IPS-20b (cell line): ENCODE measurements around the gene SUGCT.
"Not testable (repeated sequence)": the region's sequence is repeated elsewhere in the genome, so short reads cannot be mapped to it uniquely, and the experiment has no call there.

Experiments
- H3K27ac ChIP-seq: one replicate; pipeline ENCODE4 v1.5.1; 2013; ENCODE audit warnings: low read length
- H3K27me3 ChIP-seq: 2 replicates; pipeline ENCODE4 v1.6.1; 2013; ENCODE audit warnings: mild to moderate bottlenecking, low read length, inconsistent platforms; ENCODE audit not compliant: insufficient read depth
- H3K36me3 ChIP-seq: 2 replicates; pipeline ENCODE4 v1.6.1; 2013; ENCODE audit warnings: low read depth, mild to moderate bottlenecking, inconsistent platforms, low read length, moderate library complexity; ENCODE audit not compliant: insufficient read depth
- H3K4me1 ChIP-seq: 2 replicates; pipeline ENCODE4 v1.6.1; 2013; ENCODE audit warnings: mild to moderate bottlenecking, control low read depth, inconsistent platforms, low read length, moderate library complexity; ENCODE audit not compliant: insufficient read depth
- H3K4me3 ChIP-seq: 2 replicates; pipeline ENCODE4 v1.5.1; 2013; ENCODE audit warnings: mild to moderate bottlenecking, low read length, inconsistent platforms
- H3K9ac ChIP-seq: 2 replicates; pipeline ENCODE4 v1.6.1; 2013; ENCODE audit warnings: low read depth, mild to moderate bottlenecking, inconsistent platforms, low read length, moderate library complexity
- H3K9me3 ChIP-seq: 2 replicates; pipeline ENCODE4 v1.6.1; 2013; ENCODE audit warnings: mild to moderate bottlenecking, low read depth, low read length, inconsistent platforms; ENCODE audit not compliant: insufficient read depth

Gene SUGCT

GRCh38 chr7:40145596-40146130, 10.9 kb downstream of the SUGCT start:
- not testable (repeated sequence) for H3K4me3 ChIP-seq, H3K4me1 ChIP-seq, H3K27ac ChIP-seq, H3K36me3 ChIP-seq, H3K9ac ChIP-seq, H3K27me3 ChIP-seq
- H3K9me3 ChIP-seq = peaks cover 14% of the 10 kb centered on the region; the same call in 1 of the 2 replicates

GRCh38 chr7:40147371-40148246, 12.8 kb downstream of the SUGCT start:
- Histone ChIP-seq H3K4me3 (no peak overlapping the region), H3K9me3 (peaks cover 14% of the 10 kb centered on the region; the same call in 1 of the 2 replicates), H3K27ac (no peak overlapping the region), H3K36me3 (no peaks in the 10 kb centered on the region), H3K9ac (no peak overlapping the region), H3K4me1 (peaks cover 6% of the 10 kb centered on the region), H3K27me3 (no peaks in the 10 kb centered on the region)

GRCh38 chr7:40148247-40148580, 13.4 kb downstream of the SUGCT start:
- H3K9ac ChIP-seq = not testable (repeated sequence)

GRCh38 chr7:40148671-40149070, 13.9 kb downstream of the SUGCT start:
- Histone ChIP-seq H3K27ac (no peak overlapping the region), H3K27me3 (no peaks in the 10 kb centered on the region), H3K4me1 (peaks cover 6% of the 10 kb centered on the region)

More at GRCh38 chr7:40148247-40148580, 13.4 kb downstream of the SUGCT start:
- peaks cover 14% of the 10 kb centered on the region; the same call in 1 of the 2 replicates for H3K9me3 ChIP-seq
- not testable (repeated sequence) for H3K27ac ChIP-seq, H3K27me3 ChIP-seq, H3K4me3 ChIP-seq, H3K36me3 ChIP-seq, H3K4me1 ChIP-seq

GRCh38 chr7:40151504-40151903, 16.7 kb downstream of the SUGCT start:
- Histone ChIP-seq H3K9me3 (peaks cover 10% of the 10 kb centered on the region; the same call in 1 of the 2 replicates), H3K27ac (no peak overlapping the region), H3K27me3 (no peaks in the 10 kb centered on the region), H3K4me3 (no peak overlapping the region), H3K4me1 (peaks cover 6% of the 10 kb centered on the region), H3K9ac (no peak overlapping the region), H3K36me3 (no peaks in the 10 kb centered on the region)

More at GRCh38 chr7:40148671-40149070, 13.9 kb downstream of the SUGCT start:
- no peaks in the 10 kb centered on the region for H3K36me3 ChIP-seq
- H3K9me3 ChIP-seq = peaks cover 14% of the 10 kb centered on the region; the same call in 1 of the 2 replicates
- H3K9ac ChIP-seq = no peak overlapping the region
- H3K4me3 ChIP-seq = peak overlapping the region; percentile 42; the same call in 1 of the 2 replicates

- Histone ChIP-seq H3K4me3 (no peak overlapping the region), H3K4me1 (no peaks in the 10 kb centered on the region), H3K27ac (no peak overlapping the region), H3K27me3 (no peaks in the 10 kb centered on the region), H3K9ac (no peak overlapping the region), H3K9me3 (no peaks in the 10 kb centered on the region), H3K36me3 (no peaks in the 10 kb centered on the region)
These were observed 22.2 kb downstream of the SUGCT start for GRCh38 chr7:40156988-40157387.

GRCh38 chr7:40162516-40162915, 27.7 kb downstream of the SUGCT start:
- Histone ChIP-seq H3K4me3 (no peak overlapping the region), H3K27ac (no peak overlapping the region), H3K9me3 (no peaks in the 10 kb centered on the region), H3K36me3 (no peaks in the 10 kb centered on the region), H3K27me3 (no peaks in the 10 kb centered on the region), H3K9ac (no peak overlapping the region), H3K4me1 (no peaks in the 10 kb centered on the region)

GRCh38 chr7:40165216-40165615, 30.4 kb downstream of the SUGCT start:
- Histone ChIP-seq H3K27me3 (no peaks in the 10 kb centered on the region), H3K36me3 (no peaks in the 10 kb centered on the region), H3K4me1 (no peaks in the 10 kb centered on the region), H3K4me3 (no peak overlapping the region), H3K9me3 (no peaks in the 10 kb centered on the region), H3K9ac (no peak overlapping the region), H3K27ac (no peak overlapping the region)

- Histone ChIP-seq H3K4me3 (no peak overlapping the region), H3K9ac (no peak overlapping the region), H3K27ac (no peak overlapping the region), H3K4me1 (peaks cover 4% of the 10 kb centered on the region; the same call in 1 of the 2 replicates), H3K9me3 (no peaks in the 10 kb centered on the region), H3K27me3 (no peaks in the 10 kb centered on the region), H3K36me3 (no peaks in the 10 kb centered on the region)
These were observed 32.5 kb downstream of the SUGCT start for GRCh38 chr7:40167291-40167690.

- not testable (repeated sequence) for H3K36me3 ChIP-seq, H3K9ac ChIP-seq, H3K4me3 ChIP-seq, H3K27me3 ChIP-seq, H3K9me3 ChIP-seq, H3K4me1 ChIP-seq, H3K27ac ChIP-seq
These were observed 33.5 kb downstream of the SUGCT start for GRCh38 chr7:40168266-40168665.

GRCh38 chr7:40173121-40173520, 38.3 kb downstream of the SUGCT start:
- H3K4me3 ChIP-seq, H3K9me3 ChIP-seq, H3K36me3 ChIP-seq: not testable (repeated sequence)

GRCh38 chr7:40175256-40175655, 40.5 kb downstream of the SUGCT start:
- H3K4me3 ChIP-seq, H3K27ac ChIP-seq, H3K4me1 ChIP-seq, H3K9ac ChIP-seq, H3K27me3 ChIP-seq, H3K36me3 ChIP-seq, H3K9me3 ChIP-seq: not testable (repeated sequence)

More at GRCh38 chr7:40173121-40173520, 38.3 kb downstream of the SUGCT start:
- H3K27me3 ChIP-seq, H3K4me1 ChIP-seq, H3K27ac ChIP-seq, H3K9ac ChIP-seq: not testable (repeated sequence)
